GM19193 (cell line): Measurements from ENCODE around the gene CPE.

Source experiments
- POLR2A ChIP-seq: IDR thresholded peaks from 4 replicates; pipeline ENCODE4 v1.6.1; 2011; ENCODE audit not compliant: insufficient read depth, insufficient read length; ENCODE audit errors: extremely low read depth

The CPE gene

GRCh38 chr4:165505958-165506837, 127.4 kb downstream of the CPE start:
- no peak for TF ChIP-seq POLR2A

GRCh38 chr4:165506849-165507248, 128.0 kb downstream of the CPE start:
- TF ChIP-seq POLR2A, result no peak

DNA sequence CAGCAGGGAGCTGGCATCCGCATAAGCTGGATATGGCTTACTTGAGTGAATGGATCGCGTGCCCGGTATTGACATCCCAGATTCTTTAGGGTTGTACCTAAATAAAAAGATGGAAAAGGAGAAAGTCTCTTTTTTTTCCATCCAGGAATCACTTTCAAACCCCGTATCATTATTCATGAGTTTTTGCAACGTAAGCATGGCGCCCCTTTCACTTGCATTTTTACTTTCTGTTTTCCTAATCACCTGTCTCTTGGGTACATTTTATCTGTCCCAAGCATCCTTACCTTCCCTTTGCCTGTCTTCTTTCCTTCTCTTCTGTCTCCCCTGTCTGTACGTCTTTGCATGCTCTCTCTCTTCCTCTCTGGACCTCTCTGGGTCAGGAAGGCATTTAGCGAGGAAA, 128.6 kb downstream of the CPE start:
- no peak for TF ChIP-seq POLR2A

GRCh38 chr4:165508372-165509120, 129.7 kb downstream of the CPE start:
- no peak for TF ChIP-seq POLR2A

- TF ChIP-seq POLR2A, result no peak
These were observed 133.6 kb downstream of the CPE start for GRCh38 chr4:165512424-165512823.

DNA sequence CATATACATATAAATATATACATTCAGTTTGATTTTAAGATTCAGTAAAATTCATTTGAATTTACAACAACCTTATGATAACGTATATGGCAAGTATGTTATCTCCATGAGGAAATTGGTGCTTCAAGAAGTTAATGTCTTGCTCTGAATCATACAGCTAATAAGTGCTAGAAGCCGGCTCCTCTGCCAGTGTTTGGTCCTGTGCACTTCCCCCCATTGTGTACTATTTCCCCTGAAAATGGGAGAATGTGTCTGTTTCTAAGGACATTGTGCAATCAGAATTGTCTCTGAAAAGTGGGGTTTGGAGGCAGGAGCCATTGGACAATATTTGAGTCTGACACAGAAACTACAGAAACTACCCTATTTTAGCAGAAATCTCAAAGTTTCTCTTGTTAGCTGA, 135.9 kb downstream of the CPE start:
- no peak for TF ChIP-seq POLR2A

- no peak for TF ChIP-seq POLR2A
These were observed 136.4 kb downstream of the CPE start for GRCh38 chr4:165515201-165515600.

DNA sequence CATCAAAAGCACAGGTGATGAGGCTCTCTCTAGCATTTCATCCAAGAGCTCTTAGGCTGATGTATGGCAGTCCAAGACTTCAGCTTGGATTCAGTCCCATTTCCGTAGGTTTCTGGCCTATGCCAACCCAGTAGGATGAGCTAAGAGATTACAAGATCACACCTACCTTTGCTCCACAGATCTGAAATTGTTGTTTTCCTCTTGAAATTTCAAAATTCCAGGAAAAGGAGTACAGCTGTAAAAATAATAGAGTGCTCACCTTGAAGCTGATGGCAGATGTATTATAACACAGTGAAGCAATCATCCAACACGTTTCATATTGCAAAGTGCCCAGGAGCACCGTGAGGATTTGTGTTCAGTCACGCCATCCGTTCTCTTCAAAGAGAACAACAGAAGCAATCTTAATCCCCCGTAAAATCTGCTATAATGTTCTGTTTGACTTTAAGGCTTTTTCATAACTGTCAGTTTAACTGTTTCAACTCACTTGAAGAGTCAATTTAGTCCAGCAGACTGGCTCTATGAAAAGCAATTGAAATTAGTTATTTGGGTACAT, 137.5 kb downstream of the CPE start:
- no peak for TF ChIP-seq POLR2A

- TF ChIP-seq POLR2A, result no peak
These were observed 138.4 kb downstream of the CPE start for GRCh38 chr4:165517216-165517615.

GRCh38 chr4:165518024-165518616, 139.3 kb downstream of the CPE start:
- no peak for TF ChIP-seq POLR2A

GRCh38 chr4:165518686-165519085, 139.9 kb downstream of the CPE start:
- TF ChIP-seq POLR2A, result no peak

GRCh38 chr4:165519591-165519990, 140.8 kb downstream of the CPE start:
- TF ChIP-seq POLR2A, result no peak

DNA sequence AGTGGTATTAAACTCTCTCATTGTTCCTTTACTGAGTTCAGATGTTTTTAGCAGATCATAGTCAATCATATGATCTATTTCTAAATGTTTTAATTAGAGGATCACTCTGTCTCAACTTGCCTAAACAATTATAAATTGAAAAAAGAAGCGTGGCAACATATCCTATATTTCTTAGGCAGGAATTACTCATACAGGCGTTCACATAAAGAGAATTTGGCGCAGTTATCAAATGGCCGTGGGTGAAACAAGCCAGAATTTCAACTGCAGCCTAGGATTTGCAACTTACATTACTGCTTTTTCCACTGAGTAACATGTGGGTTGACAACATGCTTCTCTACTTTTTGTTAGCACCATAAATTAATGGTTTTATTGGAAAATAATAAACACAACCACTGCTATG, 141.3 kb downstream of the CPE start:
- TF ChIP-seq POLR2A, result no peak

GRCh38 chr4:165522050-165522449, 143.2 kb downstream of the CPE start:
- no peak for TF ChIP-seq POLR2A

GRCh38 chr4:165524532-165525190, 145.9 kb downstream of the CPE start:
- TF ChIP-seq POLR2A, result no peak
